GM12891 (cell line): Measurements from ENCODE around the gene ASZ1.

Experiments used
- PAX5 ChIP-seq: IDR thresholded peaks from 2 replicates; pipeline ENCODE4 v1.6.1; 2011; ENCODE audit warnings: low read length, moderate library complexity, mild to moderate bottlenecking; ENCODE audit not compliant: insufficient read depth, severe bottlenecking
- POLR2A ChIP-seq: IDR thresholded peaks from 2 replicates; pipeline ENCODE4 v1.6.1; 2011; ENCODE audit warnings: low read depth, low read length, control low read depth
- POLR2AphosphoS5 ChIP-seq: IDR thresholded peaks from 2 replicates; pipeline ENCODE4 v1.6.1; 2011; ENCODE audit warnings: low read depth, low read length, control low read depth
- POU2F2 ChIP-seq: IDR thresholded peaks from 2 replicates; pipeline ENCODE4 v1.6.1; 2011; ENCODE audit warnings: low read depth, mild to moderate bottlenecking, control low read depth, low read length, moderate library complexity
- SPI1 ChIP-seq: IDR thresholded peaks from 2 replicates; pipeline ENCODE4 v1.6.1; 2011; ENCODE audit warnings: low read depth, low read length, control low read depth
- TAF1 ChIP-seq: IDR thresholded peaks from 2 replicates; pipeline ENCODE4 v1.6.1; 2011; ENCODE audit warnings: low read depth, low read length, control low read depth

DNA sequence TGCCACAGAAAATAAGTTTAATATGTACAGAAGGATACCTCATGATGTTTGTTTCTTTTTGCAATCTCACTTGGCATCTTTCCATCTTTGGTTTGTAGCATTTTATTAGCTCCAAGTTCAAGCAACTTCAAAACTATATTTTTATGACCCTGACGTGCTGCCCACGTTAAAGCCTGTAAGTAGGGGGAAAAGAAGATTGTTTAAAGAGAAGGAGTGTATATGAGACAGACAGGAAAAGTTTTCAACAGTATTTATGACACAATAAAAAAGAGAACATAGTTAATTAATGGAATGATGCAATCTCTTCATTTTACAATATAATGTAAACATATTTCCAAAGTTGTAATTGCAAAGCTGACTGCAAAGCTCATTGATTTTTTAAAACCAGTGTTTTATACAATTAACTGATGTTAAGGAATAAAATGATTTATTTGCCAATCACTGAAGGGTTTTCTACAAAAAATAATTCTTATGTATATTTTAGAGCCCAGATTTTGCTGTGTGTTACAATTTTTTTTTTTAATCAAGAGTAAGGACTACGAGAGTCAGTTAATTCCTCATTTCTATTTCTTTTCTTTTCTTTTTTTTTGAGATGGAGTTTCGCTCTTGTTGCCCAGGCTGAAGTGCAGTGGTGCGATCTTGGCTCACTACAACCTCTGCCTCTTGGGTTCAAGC lies 42.5 kb downstream of the ASZ1 start:
- TF ChIP-seq POLR2A: no peak
- no peak for TF ChIP-seq POLR2AphosphoS5
- no peak for TF ChIP-seq POU2F2
- TF ChIP-seq TAF1: no peak
- TF ChIP-seq SPI1: no peak
- no peak for TF ChIP-seq PAX5
